ENCODE measurements around the gene DPH1.

- TF ChIP-seq CTCF (IDR thresholded peaks at IDR 0.05; ENCODE audit: low read depth, low read length, missing input control) (no peak), JUND (IDR thresholded peaks at IDR 0.05) (peak in 1 of 2 donors; percentile 17), ATF3 (IDR thresholded peaks at IDR 0.05) (no peak), GABPA (IDR thresholded peaks at IDR 0.05 in 1 of 2, conservative IDR thresholded peaks at IDR 0.05 in 1 of 2) (no peak), REST (IDR thresholded peaks at IDR 0.05) (no peak), RAD21 (IDR thresholded peaks at IDR 0.05) (no peak)
These were observed 41.7 kb downstream of the DPH1 start for GRCh38 chr17:2071455-2072281.

Measured in liver (tissue), 3 donors.